NCI-H510A treated with DMSO at 0.1 percent for 48 hours (cell line): Measurements from ENCODE around the gene PGF.

Source experiments
- DNase-seq: peaks from one replicate; lab custom pipeline; 2025; lab: John Stamatoyannopoulos, UW

PGF gene

GRCh38 chr14:74898694-74899093, 56.7 kb downstream of the PGF start:
- no peak for DNase-seq

GRCh38 chr14:74898083-74898482, 57.3 kb downstream of the PGF start:
- no peak for DNase-seq

GRCh38 chr14:74897642-74898041, 57.8 kb downstream of the PGF start:
- no peak for DNase-seq

GRCh38 chr14:74896400-74896799, 59.0 kb downstream of the PGF start:
- no peak for DNase-seq

GRCh38 chr14:74893614-74894091, 61.7 kb downstream of the PGF start:
- DNase-seq = no peak

- DNase-seq = no peak
These were observed 62.7 kb downstream of the PGF start for GRCh38 chr14:74892745-74893144.

- no peak for DNase-seq
These were observed 63.5 kb downstream of the PGF start for GRCh38 chr14:74891870-74892269.
